HEK293 (cell line): ENCODE measurements around the gene DNAJB8.

Experiments used
- ZNF132 ChIP-seq: fragments of 450-650 bp; formaldehyde crosslinking; IDR thresholded peaks from 2 replicates; pipeline ENCODE4 v1.5.1; 2017; ENCODE audit warnings: missing biosample characterization, missing genetic modification characterization, borderline replicate concordance
- ZNF16 ChIP-seq: fragments of 450-650 bp; formaldehyde crosslinking; IDR thresholded peaks from 2 replicates; pipeline ENCODE4 v1.5.1; 2016; ENCODE audit warnings: low read depth, missing biosample characterization, missing genetic modification characterization
- ZNF174 ChIP-seq: fragments of 450-650 bp; formaldehyde crosslinking; IDR thresholded peaks from 2 replicates; pipeline ENCODE4 v1.5.0; 2017; ENCODE audit warnings: missing biosample characterization, mild to moderate bottlenecking, missing genetic modification characterization
- TF ChIP-seq, protein P1 (sequence below): fragments of 450-650 bp; formaldehyde crosslinking; IDR thresholded peaks from 2 replicates; pipeline ENCODE4 v1.5.1; 2016; ENCODE audit warnings: missing biosample characterization, missing genetic modification characterization

DNA sequence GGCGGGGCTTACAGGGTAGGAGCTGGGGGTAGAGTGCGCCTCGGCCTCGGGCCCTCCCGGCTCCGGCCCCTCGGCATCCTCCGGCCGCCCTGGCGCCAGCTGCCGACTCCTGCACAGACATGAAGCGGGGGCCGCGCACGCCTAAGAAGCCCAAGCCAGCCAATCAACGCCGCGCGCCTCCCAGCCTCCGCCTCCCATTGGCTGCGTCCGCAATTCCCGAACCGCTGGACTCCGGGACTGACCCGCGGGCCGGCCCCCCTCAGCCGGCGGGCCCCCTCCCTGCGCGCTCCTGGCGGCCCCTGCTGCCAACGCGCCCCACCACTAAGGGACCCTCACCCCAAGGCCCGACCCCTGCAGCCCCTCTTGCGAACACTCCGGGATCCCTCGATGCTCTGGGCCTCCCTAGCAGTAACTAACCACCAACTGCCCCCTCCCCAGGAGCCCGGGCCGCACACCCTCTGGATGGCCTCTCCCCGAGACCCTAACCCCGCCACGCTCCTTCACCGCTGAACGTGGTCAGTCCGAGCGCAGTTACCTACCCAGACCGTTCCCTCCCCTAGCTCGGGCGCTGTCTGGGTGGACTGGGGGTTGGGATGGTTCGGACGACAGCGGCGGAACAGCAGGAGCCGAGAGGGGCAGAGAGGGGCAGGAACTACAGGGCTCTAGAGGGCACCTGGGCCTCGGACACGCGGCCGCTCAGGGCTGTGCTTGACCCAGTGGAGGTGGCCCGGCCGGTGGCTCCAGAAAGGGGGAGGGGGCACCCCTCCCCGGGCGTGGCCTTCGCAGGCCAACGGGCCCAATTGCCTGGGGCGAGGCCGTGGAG, 21.3 kb upstream of the DNAJB8 start:
- TF ChIP-seq ZNF132 (tag by site-specific recombination) (no peak), ZNF16 (tag by site-specific recombination) (no peak), ZNF174 (tag by site-specific recombination) (no peak)
- TF ChIP-seq, protein P1, sequence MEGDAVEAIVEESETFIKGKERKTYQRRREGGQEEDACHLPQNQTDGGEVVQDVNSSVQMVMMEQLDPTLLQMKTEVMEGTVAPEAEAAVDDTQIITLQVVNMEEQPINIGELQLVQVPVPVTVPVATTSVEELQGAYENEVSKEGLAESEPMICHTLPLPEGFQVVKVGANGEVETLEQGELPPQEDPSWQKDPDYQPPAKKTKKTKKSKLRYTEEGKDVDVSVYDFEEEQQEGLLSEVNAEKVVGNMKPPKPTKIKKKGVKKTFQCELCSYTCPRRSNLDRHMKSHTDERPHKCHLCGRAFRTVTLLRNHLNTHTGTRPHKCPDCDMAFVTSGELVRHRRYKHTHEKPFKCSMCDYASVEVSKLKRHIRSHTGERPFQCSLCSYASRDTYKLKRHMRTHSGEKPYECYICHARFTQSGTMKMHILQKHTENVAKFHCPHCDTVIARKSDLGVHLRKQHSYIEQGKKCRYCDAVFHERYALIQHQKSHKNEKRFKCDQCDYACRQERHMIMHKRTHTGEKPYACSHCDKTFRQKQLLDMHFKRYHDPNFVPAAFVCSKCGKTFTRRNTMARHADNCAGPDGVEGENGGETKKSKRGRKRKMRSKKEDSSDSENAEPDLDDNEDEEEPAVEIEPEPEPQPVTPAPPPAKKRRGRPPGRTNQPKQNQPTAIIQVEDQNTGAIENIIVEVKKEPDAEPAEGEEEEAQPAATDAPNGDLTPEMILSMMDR: peak; percentile 24; the same call in 1 of the 2 replicates
